SK-N-SH treated with all-trans-retinoic acid at 6 μM for 48 hours (cell line): ENCODE results near the gene CLN6.

Experiments used
- ATAC-seq: fragments of 200-7000 bp; cut with Tn5 transposase; 3 replicates; pipeline ENCODE4 v1.9.1; 2020; ENCODE audit warnings: mild to moderate bottlenecking, moderate library complexity
- ARNTL ChIP-seq: fragments of 450-650 bp; formaldehyde crosslinking; IDR thresholded peaks from 2 replicates; pipeline ENCODE4 v1.5.0; 2020; ENCODE audit warnings: low read depth, mild to moderate bottlenecking, moderate library complexity, borderline replicate concordance
- CSDC2 ChIP-seq: fragments of 250-450 bp; sonication (Bioruptor Pico); IDR thresholded peaks from 2 replicates; pipeline ENCODE4 v1.5.0; 2020; ENCODE audit warnings: mild to moderate bottlenecking, moderate library complexity
- ESRRG ChIP-seq: fragments of 250-450 bp; sonication (Bioruptor Pico); IDR thresholded peaks from 2 replicates; pipeline ENCODE4 v1.6.1; 2021; ENCODE audit warnings: mild to moderate bottlenecking
- GLIS3 ChIP-seq: fragments of 250-450 bp; sonication (Bioruptor Pico); IDR thresholded peaks from 2 replicates; pipeline ENCODE4 v1.5.0; 2020; ENCODE audit warnings: mild to moderate bottlenecking, moderate library complexity
- ISL1 ChIP-seq: fragments of 250-450 bp; sonication (Bioruptor Pico); IDR thresholded peaks from 2 replicates; pipeline ENCODE4 v2.1.2; 2022; ENCODE audit warnings: mild to moderate bottlenecking, moderate library complexity
- OSR1 ChIP-seq: fragments of 250-450 bp; sonication (Bioruptor Pico); IDR thresholded peaks from 2 replicates; pipeline ENCODE4 v1.8.0; 2022; ENCODE audit warnings: moderate library complexity, mild to moderate bottlenecking, inconsistent platforms
- PPARA ChIP-seq: fragments of 250-450 bp; sonication (Bioruptor Pico); IDR thresholded peaks from 2 replicates; pipeline ENCODE4 v1.5.0; 2020; ENCODE audit warnings: mild to moderate bottlenecking, borderline replicate concordance
- RARB ChIP-seq: fragments of 250-450 bp; sonication (Bioruptor Pico); IDR thresholded peaks from 2 replicates; pipeline ENCODE4 v1.8.0; 2021; ENCODE audit warnings: mild to moderate bottlenecking, moderate library complexity
- SNAI2 ChIP-seq: fragments of 250-450 bp; sonication (Bioruptor Pico); IDR thresholded peaks from 2 replicates; pipeline ENCODE4 v1.5.0; 2020; ENCODE audit warnings: mild to moderate bottlenecking, moderate library complexity
- TCF4 ChIP-seq: fragments of 250-450 bp; sonication (Bioruptor Pico); IDR thresholded peaks from 2 replicates; pipeline ENCODE4 v1.8.0; 2021; ENCODE audit warnings: mild to moderate bottlenecking, moderate library complexity, borderline replicate concordance
- TOX ChIP-seq: fragments of 250-450 bp; sonication (Bioruptor Pico); IDR thresholded peaks from 2 replicates; pipeline ENCODE4 v1.8.0; 2021; ENCODE audit warnings: mild to moderate bottlenecking, moderate library complexity, borderline replicate concordance
- ZC3H10 ChIP-seq: fragments of 250-450 bp; sonication (Bioruptor Pico); IDR thresholded peaks from 2 replicates; pipeline ENCODE4 v1.5.1; 2021; ENCODE audit warnings: mild to moderate bottlenecking, moderate library complexity
- ZFP30 ChIP-seq: fragments of 450-650 bp; formaldehyde crosslinking; IDR thresholded peaks from 2 replicates; pipeline ENCODE4 v1.5.0; 2022; ENCODE audit warnings: mild to moderate bottlenecking, moderate library complexity
- ZNF565 ChIP-seq: fragments of 450-650 bp; formaldehyde crosslinking; conservative IDR thresholded peaks from 2 replicates; pipeline ENCODE4 v1.5.0; 2020; ENCODE audit warnings: low read depth, mild to moderate bottlenecking, moderate library complexity
- ZNF70 ChIP-seq: fragments of 450-650 bp; formaldehyde crosslinking; IDR thresholded peaks from 2 replicates; pipeline ENCODE4 v1.5.0; 2020; ENCODE audit warnings: mild to moderate bottlenecking, moderate library complexity
- ZNF8 ChIP-seq: fragments of 450-650 bp; formaldehyde crosslinking; IDR thresholded peaks from 2 replicates; pipeline ENCODE4 v1.5.0; 2020; ENCODE audit warnings: mild to moderate bottlenecking, moderate library complexity
- TF ChIP-seq, protein P1 (sequence below): fragments of 250-450 bp; sonication (Bioruptor Pico); IDR thresholded peaks from 2 replicates; pipeline ENCODE4 v1.5.1; 2020; ENCODE audit warnings: low read depth, mild to moderate bottlenecking, moderate library complexity
- TF ChIP-seq, protein P2 (sequence below): fragments of 250-450 bp; sonication (Bioruptor Pico); IDR thresholded peaks from 2 replicates; pipeline ENCODE4 v1.5.1; 2021; ENCODE audit warnings: mild to moderate bottlenecking, moderate library complexity
- TF ChIP-seq, protein P3 (sequence below): fragments of 250-450 bp; sonication (Bioruptor Pico); IDR thresholded peaks from 2 replicates; pipeline ENCODE4 v1.8.0; 2021; ENCODE audit warnings: low read depth, mild to moderate bottlenecking, moderate library complexity, borderline replicate concordance
- TF ChIP-seq, protein P4 (sequence below): fragments of 250-450 bp; sonication (Bioruptor Pico); IDR thresholded peaks from 2 replicates; pipeline ENCODE4 v1.5.0; 2020; ENCODE audit warnings: mild to moderate bottlenecking, moderate library complexity

CLN6 gene

DNA sequence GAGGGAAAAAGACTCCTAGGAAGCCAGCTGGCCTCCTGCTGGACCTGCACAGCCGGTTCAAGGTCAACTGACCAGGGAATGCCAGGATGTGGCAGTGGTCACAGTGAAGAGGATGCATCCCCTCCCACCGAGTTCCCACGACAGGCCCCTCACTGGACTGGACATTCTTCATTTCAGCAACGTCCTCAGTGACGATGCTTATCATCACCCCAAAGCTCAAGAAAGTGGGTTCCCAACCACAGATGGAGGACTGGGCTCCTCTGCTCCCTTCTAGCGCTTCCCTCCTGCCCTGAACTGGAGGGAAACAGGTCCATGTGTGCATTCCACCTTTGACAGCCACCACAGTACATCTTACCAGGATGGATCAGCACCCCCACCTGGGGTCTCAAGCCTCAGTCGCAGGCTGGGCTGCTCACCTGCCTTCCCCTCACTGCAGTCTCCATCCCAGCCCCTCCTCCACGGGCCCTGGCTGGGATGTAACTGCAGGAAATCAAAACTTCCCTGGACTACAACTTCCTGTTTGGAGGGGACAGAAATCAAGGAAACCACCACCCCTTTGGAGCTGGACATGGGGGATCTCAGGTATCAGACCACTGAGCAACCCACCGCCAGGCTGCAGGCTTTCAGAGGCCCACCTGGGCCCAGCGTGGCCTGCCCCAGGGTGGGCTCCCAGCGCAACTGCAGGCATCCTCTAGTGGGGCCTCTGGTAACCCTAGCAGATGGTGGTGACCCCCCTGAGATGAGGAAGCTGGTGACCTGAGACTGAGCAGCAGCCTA is 31.7 kb downstream of the CLN6 start:
- no peak for ATAC-seq
- TF ChIP-seq GLIS3 (CRISPR knock-in tag) (no peak), TOX (CRISPR knock-in tag) (no peak), ISL1 (CRISPR knock-in tag) (no peak), ARNTL (CRISPR knock-in tag) (no peak), PPARA (CRISPR knock-in tag) (no peak)

DNA sequence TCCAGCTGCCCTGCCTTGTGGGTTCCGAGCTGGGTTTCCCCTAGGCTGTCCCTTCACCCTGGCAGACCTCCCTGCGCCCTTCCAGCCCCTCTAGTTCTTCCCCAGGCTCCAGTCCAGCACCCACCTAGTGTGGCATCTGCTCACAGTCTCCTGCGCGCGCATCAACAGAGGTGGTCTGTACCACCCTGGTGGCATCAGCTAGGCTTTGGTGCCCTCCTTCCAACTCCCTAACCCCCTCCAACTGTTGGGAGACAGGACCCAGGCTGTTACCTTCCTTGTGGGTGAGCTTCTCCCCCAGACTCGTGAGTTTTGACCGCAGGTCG is 32.4 kb downstream of the CLN6 start:
- TF ChIP-seq, protein P1, sequence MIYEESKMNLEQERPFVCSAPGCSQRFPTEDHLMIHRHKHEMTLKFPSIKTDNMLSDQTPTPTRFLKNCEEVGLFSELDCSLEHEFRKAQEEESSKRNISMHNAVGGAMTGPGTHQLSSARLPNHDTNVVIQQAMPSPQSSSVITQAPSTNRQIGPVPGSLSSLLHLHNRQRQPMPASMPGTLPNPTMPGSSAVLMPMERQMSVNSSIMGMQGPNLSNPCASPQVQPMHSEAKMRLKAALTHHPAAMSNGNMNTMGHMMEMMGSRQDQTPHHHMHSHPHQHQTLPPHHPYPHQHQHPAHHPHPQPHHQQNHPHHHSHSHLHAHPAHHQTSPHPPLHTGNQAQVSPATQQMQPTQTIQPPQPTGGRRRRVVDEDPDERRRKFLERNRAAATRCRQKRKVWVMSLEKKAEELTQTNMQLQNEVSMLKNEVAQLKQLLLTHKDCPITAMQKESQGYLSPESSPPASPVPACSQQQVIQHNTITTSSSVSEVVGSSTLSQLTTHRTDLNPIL (CRISPR knock-in tag), result no peak
- TF ChIP-seq RARB (CRISPR knock-in tag) (no peak), CSDC2 (no peak), ZNF70 (CRISPR knock-in tag) (no peak), TOX (CRISPR knock-in tag) (no peak)
- ATAC-seq, result no peak

DNA sequence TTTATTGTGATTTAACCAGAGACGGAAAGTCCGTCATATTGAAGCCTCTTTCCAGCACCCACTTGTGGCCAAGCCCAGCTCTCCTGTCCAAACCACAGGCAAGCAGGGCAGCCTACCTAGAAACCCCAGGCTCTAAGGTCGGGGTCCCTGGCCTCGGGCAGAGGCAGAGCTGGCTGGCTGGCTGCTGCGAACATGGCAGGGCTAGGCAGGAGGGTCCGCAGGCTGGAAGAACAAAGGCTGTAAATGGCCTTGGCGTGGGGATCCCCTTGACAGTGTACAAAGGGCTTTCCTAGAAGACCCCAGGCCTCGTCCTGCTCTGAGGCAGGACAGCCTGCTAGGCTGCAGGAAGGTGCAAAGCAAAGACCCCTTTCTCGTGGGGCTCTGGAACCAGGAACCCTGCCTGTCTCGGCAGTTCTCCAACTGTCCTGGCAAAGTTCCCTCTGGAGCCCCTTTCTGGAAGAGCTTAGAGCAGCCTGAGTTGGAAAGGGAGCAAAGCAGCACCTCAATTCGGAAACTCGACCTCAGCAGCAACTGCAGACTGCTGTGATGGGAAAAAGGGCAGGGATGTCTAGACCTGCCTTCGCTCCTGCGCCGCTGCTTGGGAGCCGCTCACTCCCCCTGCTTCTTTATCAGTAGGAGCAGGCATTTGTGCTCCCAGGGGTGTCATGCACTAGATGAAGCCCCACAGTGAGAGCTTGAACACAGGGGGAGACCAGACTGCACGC is 32.9 kb downstream of the CLN6 start:
- ATAC-seq, result no peak
- no peak for TF ChIP-seq TCF4 (CRISPR knock-in tag)
- no peak for TF ChIP-seq OSR1
- no peak for TF ChIP-seq ZNF70 (CRISPR knock-in tag)
- TF ChIP-seq ISL1 (CRISPR knock-in tag), result no peak
- no peak for TF ChIP-seq ZNF565
- TF ChIP-seq, protein P1 (CRISPR knock-in tag), result no peak
- no peak for TF ChIP-seq PPARA (CRISPR knock-in tag)
- no peak for TF ChIP-seq SNAI2 (CRISPR knock-in tag)
- TF ChIP-seq ESRRG, result no peak
- no peak for TF ChIP-seq ARNTL (CRISPR knock-in tag)
- no peak for TF ChIP-seq ZNF8 (CRISPR knock-in tag)
- TF ChIP-seq, protein P2, sequence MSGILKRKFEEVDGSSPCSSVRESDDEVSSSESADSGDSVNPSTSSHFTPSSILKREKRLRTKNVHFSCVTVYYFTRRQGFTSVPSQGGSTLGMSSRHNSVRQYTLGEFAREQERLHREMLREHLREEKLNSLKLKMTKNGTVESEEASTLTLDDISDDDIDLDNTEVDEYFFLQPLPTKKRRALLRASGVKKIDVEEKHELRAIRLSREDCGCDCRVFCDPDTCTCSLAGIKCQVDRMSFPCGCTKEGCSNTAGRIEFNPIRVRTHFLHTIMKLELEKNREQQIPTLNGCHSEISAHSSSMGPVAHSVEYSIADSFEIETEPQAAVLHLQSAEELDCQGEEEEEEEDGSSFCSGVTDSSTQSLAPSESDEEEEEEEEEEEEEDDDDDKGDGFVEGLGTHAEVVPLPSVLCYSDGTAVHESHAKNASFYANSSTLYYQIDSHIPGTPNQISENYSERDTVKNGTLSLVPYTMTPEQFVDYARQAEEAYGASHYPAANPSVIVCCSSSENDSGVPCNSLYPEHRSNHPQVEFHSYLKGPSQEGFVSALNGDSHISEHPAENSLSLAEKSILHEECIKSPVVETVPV (CRISPR knock-in tag), result no peak
- TF ChIP-seq TOX (CRISPR knock-in tag), result no peak
- TF ChIP-seq, protein P3, sequence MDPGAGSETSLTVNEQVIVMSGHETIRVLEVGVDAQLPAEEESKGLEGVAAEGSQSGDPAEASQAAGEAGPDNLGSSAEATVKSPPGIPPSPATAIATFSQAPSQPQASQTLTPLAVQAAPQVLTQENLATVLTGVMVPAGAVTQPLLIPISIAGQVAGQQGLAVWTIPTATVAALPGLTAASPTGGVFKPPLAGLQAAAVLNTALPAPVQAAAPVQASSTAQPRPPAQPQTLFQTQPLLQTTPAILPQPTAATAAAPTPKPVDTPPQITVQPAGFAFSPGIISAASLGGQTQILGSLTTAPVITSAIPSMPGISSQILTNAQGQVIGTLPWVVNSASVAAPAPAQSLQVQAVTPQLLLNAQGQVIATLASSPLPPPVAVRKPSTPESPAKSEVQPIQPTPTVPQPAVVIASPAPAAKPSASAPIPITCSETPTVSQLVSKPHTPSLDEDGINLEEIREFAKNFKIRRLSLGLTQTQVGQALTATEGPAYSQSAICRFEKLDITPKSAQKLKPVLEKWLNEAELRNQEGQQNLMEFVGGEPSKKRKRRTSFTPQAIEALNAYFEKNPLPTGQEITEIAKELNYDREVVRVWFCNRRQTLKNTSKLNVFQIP (CRISPR knock-in tag), result no peak
- TF ChIP-seq ZFP30 (CRISPR knock-in tag), result no peak
- TF ChIP-seq, protein P4, sequence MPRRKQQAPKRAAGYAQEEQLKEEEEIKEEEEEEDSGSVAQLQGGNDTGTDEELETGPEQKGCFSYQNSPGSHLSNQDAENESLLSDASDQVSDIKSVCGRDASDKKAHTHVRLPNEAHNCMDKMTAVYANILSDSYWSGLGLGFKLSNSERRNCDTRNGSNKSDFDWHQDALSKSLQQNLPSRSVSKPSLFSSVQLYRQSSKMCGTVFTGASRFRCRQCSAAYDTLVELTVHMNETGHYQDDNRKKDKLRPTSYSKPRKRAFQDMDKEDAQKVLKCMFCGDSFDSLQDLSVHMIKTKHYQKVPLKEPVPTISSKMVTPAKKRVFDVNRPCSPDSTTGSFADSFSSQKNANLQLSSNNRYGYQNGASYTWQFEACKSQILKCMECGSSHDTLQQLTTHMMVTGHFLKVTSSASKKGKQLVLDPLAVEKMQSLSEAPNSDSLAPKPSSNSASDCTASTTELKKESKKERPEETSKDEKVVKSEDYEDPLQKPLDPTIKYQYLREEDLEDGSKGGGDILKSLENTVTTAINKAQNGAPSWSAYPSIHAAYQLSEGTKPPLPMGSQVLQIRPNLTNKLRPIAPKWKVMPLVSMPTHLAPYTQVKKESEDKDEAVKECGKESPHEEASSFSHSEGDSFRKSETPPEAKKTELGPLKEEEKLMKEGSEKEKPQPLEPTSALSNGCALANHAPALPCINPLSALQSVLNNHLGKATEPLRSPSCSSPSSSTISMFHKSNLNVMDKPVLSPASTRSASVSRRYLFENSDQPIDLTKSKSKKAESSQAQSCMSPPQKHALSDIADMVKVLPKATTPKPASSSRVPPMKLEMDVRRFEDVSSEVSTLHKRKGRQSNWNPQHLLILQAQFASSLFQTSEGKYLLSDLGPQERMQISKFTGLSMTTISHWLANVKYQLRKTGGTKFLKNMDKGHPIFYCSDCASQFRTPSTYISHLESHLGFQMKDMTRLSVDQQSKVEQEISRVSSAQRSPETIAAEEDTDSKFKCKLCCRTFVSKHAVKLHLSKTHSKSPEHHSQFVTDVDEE (CRISPR knock-in tag), result no peak
- TF ChIP-seq ZC3H10, result no peak
